ENCODE results near the gene CELF5.

CELF5 gene

GRCh38 chr19:3243819-3244700, 19.6 kb downstream of the CELF5 start:
- peak; percentile 65 for DNase-seq (ENCODE audit: low read depth)

- DNase-seq (ENCODE audit: low read depth) = no peak
These were observed 20.6 kb downstream of the CELF5 start for GRCh38 chr19:3245050-3245449.

- no peak for DNase-seq (ENCODE audit: low read depth)
These were observed 24.4 kb downstream of the CELF5 start for GRCh38 chr19:3248728-3249326.

GRCh38 chr19:3249408-3249807, 24.9 kb downstream of the CELF5 start:
- no peak for DNase-seq (ENCODE audit: low read depth)

GRCh38 chr19:3250675-3251074, 26.2 kb downstream of the CELF5 start:
- peak; percentile 15 for DNase-seq (ENCODE audit: low read depth)

GRCh38 chr19:3251229-3251628, 26.8 kb downstream of the CELF5 start:
- no peak for DNase-seq (ENCODE audit: low read depth)

- DNase-seq (ENCODE audit: low read depth) = no peak
These were observed 28.2 kb downstream of the CELF5 start for GRCh38 chr19:3252650-3253049.

- no peak for DNase-seq (ENCODE audit: low read depth)
These were observed 28.8 kb downstream of the CELF5 start for GRCh38 chr19:3253270-3253669.

GRCh38 chr19:3254520-3254919, 30.1 kb downstream of the CELF5 start:
- DNase-seq (ENCODE audit: low read depth) = no peak

- no peak for DNase-seq (ENCODE audit: low read depth)
These were observed 32.6 kb downstream of the CELF5 start for GRCh38 chr19:3257071-3257470.

- no peak for DNase-seq (ENCODE audit: low read depth)
These were observed 37.9 kb downstream of the CELF5 start for GRCh38 chr19:3262362-3262761.

GRCh38 chr19:3263866-3264265, 39.4 kb downstream of the CELF5 start:
- no peak for DNase-seq (ENCODE audit: low read depth)

GRCh38 chr19:3265432-3265831, 41.0 kb downstream of the CELF5 start:
- DNase-seq (ENCODE audit: low read depth) = no peak

GRCh38 chr19:3266092-3266693, 41.7 kb downstream of the CELF5 start:
- no peak for DNase-seq (ENCODE audit: low read depth)

GRCh38 chr19:3266792-3267514, 42.5 kb downstream of the CELF5 start:
- no peak for DNase-seq (ENCODE audit: low read depth)

- DNase-seq (ENCODE audit: low read depth) = no peak
These were observed 43.9 kb downstream of the CELF5 start for GRCh38 chr19:3268326-3268725.

- no peak for DNase-seq (ENCODE audit: low read depth)
These were observed 44.3 kb downstream of the CELF5 start for GRCh38 chr19:3268763-3269162.

GRCh38 chr19:3269916-3270671, 45.6 kb downstream of the CELF5 start:
- DNase-seq (ENCODE audit: low read depth) = no peak

GRCh38 chr19:3270902-3271301, 46.4 kb downstream of the CELF5 start:
- peak; percentile 61 for DNase-seq (ENCODE audit: low read depth)

GRCh38 chr19:3272401-3272931, 48.0 kb downstream of the CELF5 start:
- DNase-seq (ENCODE audit: low read depth) = no peak

- DNase-seq (ENCODE audit: low read depth) = no peak
These were observed 48.5 kb downstream of the CELF5 start for GRCh38 chr19:3272952-3273351.

Data from EH (cell line).